HEK293 (cell line): Measurements from ENCODE around the gene KDM6A.

Source experiments
- CTCF ChIA-PET: fragments of 350-600 bp; formaldehyde crosslinking; extraction: SDS; loops from one replicate; lab custom pipeline; 2021; ENCODE audit warnings: antibody characterized with exemption; lab: Yijun Ruan, JAX
- POLR2A ChIA-PET: fragments of 300-600 bp; formaldehyde crosslinking; extraction: SDS; loops from one replicate; lab custom pipeline; 2020; ENCODE audit warnings: antibody characterized with exemption, inconsistent platforms; lab: Yijun Ruan, JAX
- H3K27ac ChIP-seq: fragments of 200-500 bp; sonication (Bioruptor generic); 2 replicates; pipeline ENCODE4 v1.5.1; 2014; ENCODE audit warnings: low read depth, low read length, control low read depth, inconsistent platforms; ENCODE audit errors: extremely low read depth
- H3K36me3 ChIP-seq, 2 experiments: fragments of 200-500 bp in 1 of 2; sonication (Bioruptor generic) in 1 of 2; 1 replicate in 1 of 2; 2 replicates in 1 of 2; pipeline ENCODE4 v1.5.1; 2014 to 2017; ENCODE audit warnings: inconsistent platforms in 2 of 2, low read length in 2 of 2; ENCODE audit not compliant: control insufficient read depth in 2 of 2, insufficient read depth in 1 of 2
- H3K4me1 ChIP-seq: fragments of 200-500 bp; sonication (Bioruptor generic); 2 replicates; pipeline ENCODE4 v1.5.1; 2014; ENCODE audit warnings: mild to moderate bottlenecking, low read length, inconsistent platforms; ENCODE audit not compliant: control insufficient read depth, insufficient read depth
- H3K4me3 ChIP-seq: 2 replicates; pipeline ENCODE4 v1.5.1; 2011; ENCODE audit warnings: low read depth, mild to moderate bottlenecking, control low read depth, low read length, moderate library complexity
- H3K9me3 ChIP-seq: fragments of 200-500 bp; sonication (Bioruptor generic); 2 replicates; pipeline ENCODE4 v1.5.1; 2014; ENCODE audit warnings: low read depth, low read length, inconsistent platforms; ENCODE audit not compliant: control insufficient read depth, insufficient read depth
- ATF2 ChIP-seq: fragments of 450-650 bp; formaldehyde crosslinking; IDR thresholded peaks from 2 replicates; pipeline ENCODE4 v1.5.1; 2016; ENCODE audit warnings: missing biosample characterization, missing genetic modification characterization, low read depth
- ELK4 ChIP-seq: IDR thresholded peaks from 2 replicates; pipeline ENCODE4 v1.6.1; 2011; ENCODE audit warnings: mild to moderate bottlenecking, low read depth, low read length, borderline replicate concordance
- FEZF1 ChIP-seq: fragments of 450-650 bp; formaldehyde crosslinking; IDR thresholded peaks from 2 replicates; pipeline ENCODE4 v1.5.1; 2016; ENCODE audit warnings: missing biosample characterization, missing genetic modification characterization
- GLI2 ChIP-seq: fragments of 450-650 bp; formaldehyde crosslinking; IDR thresholded peaks from 2 replicates; pipeline ENCODE4; 2017; ENCODE audit warnings: missing biosample characterization, missing genetic modification characterization, low read depth, borderline replicate concordance
- HOXC10 ChIP-seq: sonication (generic); formaldehyde crosslinking; IDR thresholded peaks from 2 replicates; pipeline ENCODE4 v1.8.1; 2023; ENCODE audit warnings: mild to moderate bottlenecking, missing genetic modification reagents
- OVOL3 ChIP-seq: fragments of 450-650 bp; formaldehyde crosslinking; IDR thresholded peaks from 2 replicates; pipeline ENCODE4 v1.5.1; 2016; ENCODE audit warnings: missing biosample characterization, missing genetic modification characterization
- PRDM1 ChIP-seq: fragments of 450-650 bp; formaldehyde crosslinking; IDR thresholded peaks from 2 replicates; pipeline ENCODE4; 2016; ENCODE audit warnings: missing biosample characterization, missing genetic modification characterization
- PRDM6 ChIP-seq: fragments of 450-650 bp; formaldehyde crosslinking; IDR thresholded peaks from 2 replicates; pipeline ENCODE4 v1.5.1; 2017; ENCODE audit warnings: missing biosample characterization, missing genetic modification characterization
- SCRT2 ChIP-seq: fragments of 450-650 bp; formaldehyde crosslinking; IDR thresholded peaks from 2 replicates; pipeline ENCODE4 v1.5.1; 2016; ENCODE audit warnings: missing biosample characterization, missing genetic modification characterization
- SP7 ChIP-seq: fragments of 450-650 bp; formaldehyde crosslinking; IDR thresholded peaks from 2 replicates; pipeline ENCODE4 v1.5.1; 2016; ENCODE audit warnings: missing biosample characterization, missing genetic modification characterization
- TRIM28 ChIP-seq: IDR thresholded peaks from 2 replicates; pipeline ENCODE4 v1.6.1; 2011; ENCODE audit warnings: low read length, control low read depth, borderline replicate concordance
- ZBTB10 ChIP-seq: fragments of 450-650 bp; formaldehyde crosslinking; IDR thresholded peaks from 2 replicates; pipeline ENCODE4 v1.5.1; 2016; ENCODE audit warnings: missing biosample characterization, missing genetic modification characterization
- ZBTB20 ChIP-seq: fragments of 450-650 bp; formaldehyde crosslinking; IDR thresholded peaks from 2 replicates; pipeline ENCODE4 v1.5.1; 2016; ENCODE audit warnings: missing biosample characterization, missing genetic modification characterization
- ZBTB8A ChIP-seq: fragments of 450-650 bp; formaldehyde crosslinking; IDR thresholded peaks from 2 replicates; pipeline ENCODE4 v1.5.1; 2016; ENCODE audit warnings: missing biosample characterization, missing genetic modification characterization
- ZFP37 ChIP-seq: fragments of 450-650 bp; formaldehyde crosslinking; IDR thresholded peaks from 2 replicates; pipeline ENCODE4 v1.5.1; 2016; ENCODE audit warnings: missing biosample characterization, missing genetic modification characterization
- ZNF302 ChIP-seq: fragments of 450-650 bp; formaldehyde crosslinking; IDR thresholded peaks from 2 replicates; pipeline ENCODE4 v1.5.1; 2016; ENCODE audit warnings: missing biosample characterization, missing genetic modification characterization, low read depth
- ZNF416 ChIP-seq: fragments of 450-650 bp; formaldehyde crosslinking; IDR thresholded peaks from 2 replicates; pipeline ENCODE4 v1.5.1; 2016; ENCODE audit warnings: missing biosample characterization, missing genetic modification characterization
- ZNF48 ChIP-seq: fragments of 450-650 bp; formaldehyde crosslinking; IDR thresholded peaks from 2 replicates; pipeline ENCODE4 v1.5.1; 2016; ENCODE audit warnings: missing biosample characterization, missing genetic modification characterization
- ZNF510 ChIP-seq: fragments of 450-650 bp; formaldehyde crosslinking; IDR thresholded peaks from 2 replicates; pipeline ENCODE4 v1.5.1; 2018; ENCODE audit warnings: mild to moderate bottlenecking, missing genetic modification characterization, missing biosample characterization; ENCODE audit not compliant: insufficient replicate concordance
- ZNF544 ChIP-seq: fragments of 450-650 bp; formaldehyde crosslinking; IDR thresholded peaks from 2 replicates; pipeline ENCODE4 v1.5.0; 2017; ENCODE audit warnings: missing biosample characterization, missing genetic modification characterization
- ZNF558 ChIP-seq: fragments of 450-650 bp; formaldehyde crosslinking; IDR thresholded peaks from 2 replicates; pipeline ENCODE4 v1.5.1; 2016; ENCODE audit warnings: missing biosample characterization, missing genetic modification characterization
- ZNF561 ChIP-seq: fragments of 450-650 bp; IDR thresholded peaks from 2 replicates; pipeline ENCODE4 v1.5.1; 2018; ENCODE audit warnings: missing biosample characterization, missing genetic modification characterization, borderline replicate concordance
- ZNF621 ChIP-seq: fragments of 450-650 bp; formaldehyde crosslinking; IDR thresholded peaks from 2 replicates; pipeline ENCODE4 v1.5.1; 2017; ENCODE audit warnings: missing biosample characterization, missing genetic modification characterization
- ZNF623 ChIP-seq: fragments of 450-650 bp; formaldehyde crosslinking; IDR thresholded peaks from 2 replicates; pipeline ENCODE4 v1.5.1; 2016; ENCODE audit warnings: missing biosample characterization, missing genetic modification characterization
- ZNF777 ChIP-seq: fragments of 450-650 bp; formaldehyde crosslinking; IDR thresholded peaks from 2 replicates; pipeline ENCODE4 v1.5.1; 2017; ENCODE audit warnings: missing biosample characterization, missing genetic modification characterization, borderline replicate concordance
- ZXDB ChIP-seq: fragments of 450-650 bp; formaldehyde crosslinking; IDR thresholded peaks from 2 replicates; pipeline ENCODE4 v1.5.1; 2016; ENCODE audit warnings: missing biosample characterization, missing genetic modification characterization

KDM6A gene

GRCh38 chrX:44915361-44915868 is 42.4 kb downstream of the KDM6A start (continued):
- no peak for TF ChIP-seq HOXC10
- TF ChIP-seq PRDM1 (tag by site-specific recombination), result peak; percentile 40
- TF ChIP-seq SCRT2 (tag by site-specific recombination), result no peak
- TF ChIP-seq ZXDB (tag by site-specific recombination), result no peak
- TF ChIP-seq ZNF621 (tag by site-specific recombination), result no peak
- TF ChIP-seq ZNF558 (tag by site-specific recombination), result no peak
- TF ChIP-seq OVOL3, result no peak
- TF ChIP-seq ZNF561 (tag by site-specific recombination), result no peak
- no peak for TF ChIP-seq ZBTB8A (tag by site-specific recombination)
- TF ChIP-seq ELK4, result no peak
- no peak for TF ChIP-seq ZNF623 (tag by site-specific recombination)
- TF ChIP-seq PRDM6 (tag by site-specific recombination), result peak; percentile 48; the same call in 1 of the 2 replicates
- TF ChIP-seq ZNF777 (tag by site-specific recombination), result no peak
- no peak for TF ChIP-seq ZNF302 (tag by site-specific recombination)
- TF ChIP-seq GLI2 (tag by site-specific recombination), result no peak
- no peak for TF ChIP-seq ZNF510 (tag by site-specific recombination)
- peak; percentile 62; the same call in 1 of the 2 replicates for TF ChIP-seq TRIM28
- TF ChIP-seq ZNF544, result no peak
- TF ChIP-seq FEZF1, result peak; percentile 29; the same call in 1 of the 2 replicates

- TF ChIP-seq PRDM6 (tag by site-specific recombination), result peak; percentile 82
- no peak for TF ChIP-seq SP7 (tag by site-specific recombination)
- no peak for TF ChIP-seq ZFP37 (tag by site-specific recombination)
- TF ChIP-seq ZNF48 (tag by site-specific recombination), result no peak
- TF ChIP-seq ZNF416 (tag by site-specific recombination), result no peak
- peak; percentile 47; the same call in 1 of the 2 replicates for TF ChIP-seq ATF2 (tag by site-specific recombination)
- TF ChIP-seq ZBTB20 (tag by site-specific recombination), result no peak
- TF ChIP-seq ZBTB10, result no peak
- POLR2A ChIA-PET, result interaction anchor here (0.7 kb wide), 1 partner anchor 46 kb away, joined by 7 read pairs; no protein-coding TSS in a partner anchor
- CTCF ChIA-PET, result no interaction called here
Measured at GRCh38 chrX:44918722-44919121, 45.7 kb downstream of the KDM6A start.

More at GRCh38 chrX:44918722-44919121, 45.7 kb downstream of the KDM6A start:
- Histone ChIP-seq H3K36me3 (peaks cover 0 to 3% of the 10 kb centered on the region in 2 experiments; a peak in 1 of 3 replicates), H3K4me1 (peaks cover 21% of the 10 kb centered on the region), H3K27ac (no peak overlapping the region), H3K4me3 (no peak overlapping the region), H3K9me3 (no peaks in the 10 kb centered on the region)
